H9 (cell line): ENCODE measurements around the gene GAS2L2. TPM values are rescaled to one million over a fixed set of nuclear protein-coding genes. Genes with fewer than 3 reads are reported as not detected.

Experiments used
- DNase-seq: peaks from one replicate; pipeline ENCODE4 v3.0.0-alpha.2; 2017
- H2AFZ ChIP-seq: one replicate; pipeline ENCODE4 v1.6.1; 2013; ENCODE audit warnings: mild to moderate bottlenecking, low read length, control low read depth, moderate library complexity
- H2AK5ac ChIP-seq: 2 replicates; pipeline ENCODE4 v1.6.1; 2013; ENCODE audit warnings: low read length, control low read depth, mixed read lengths; ENCODE audit not compliant: insufficient read length
- H2BK120ac ChIP-seq: one replicate; pipeline ENCODE4 v1.6.1; 2013; ENCODE audit warnings: low read depth, mild to moderate bottlenecking, low read length, control low read depth, inconsistent platforms; ENCODE audit not compliant: poor library complexity, severe bottlenecking
- H2BK12ac ChIP-seq: 2 replicates; pipeline ENCODE4 v1.6.1; 2013; ENCODE audit warnings: low read length, control low read depth, mixed read lengths, low read depth; ENCODE audit not compliant: insufficient read length
- H2BK15ac ChIP-seq: 2 replicates; pipeline ENCODE4 v1.6.1; 2013; ENCODE audit warnings: low read depth, low read length, control low read depth
- H2BK20ac ChIP-seq: one replicate; pipeline ENCODE4 v1.6.1; 2013; ENCODE audit warnings: low read depth, mild to moderate bottlenecking, low read length, control low read depth, inconsistent platforms; ENCODE audit not compliant: poor library complexity, severe bottlenecking
- H2BK5ac ChIP-seq: 2 replicates; pipeline ENCODE4 v1.6.1; 2013; ENCODE audit warnings: low read length, control low read depth, mixed read lengths; ENCODE audit not compliant: insufficient read length
- H3K14ac ChIP-seq: 2 replicates; pipeline ENCODE4 v1.6.1; 2013; ENCODE audit warnings: low read length, control low read depth; ENCODE audit not compliant: insufficient read depth
- H3K18ac ChIP-seq: 2 replicates; pipeline ENCODE4 v1.6.1; 2013; ENCODE audit warnings: low read depth, mild to moderate bottlenecking, mixed read lengths, low read length, control low read depth; ENCODE audit not compliant: insufficient read length
- H3K23ac ChIP-seq: 2 replicates; pipeline ENCODE4 v1.6.1; 2013; ENCODE audit warnings: low read length, control low read depth, mixed read lengths, low read depth; ENCODE audit not compliant: insufficient read length
- H3K23me2 ChIP-seq: 2 replicates; pipeline ENCODE4 v1.6.1; 2013; ENCODE audit warnings: low read depth, mild to moderate bottlenecking, mixed read lengths, low read length, control low read depth; ENCODE audit not compliant: insufficient read length, poor library complexity, severe bottlenecking
- H3K27ac ChIP-seq: 2 replicates; pipeline ENCODE4 v1.5.1; 2013; ENCODE audit warnings: low read length, control low read depth, mixed read lengths, low read depth; ENCODE audit not compliant: insufficient read length
- H3K27me3 ChIP-seq: 2 replicates; pipeline ENCODE4 v1.6.1; 2013; ENCODE audit warnings: low read length, control low read depth, inconsistent platforms; ENCODE audit not compliant: insufficient read depth
- H3K4ac ChIP-seq: 2 replicates; pipeline ENCODE4 v1.6.1; 2013; ENCODE audit warnings: low read depth, mild to moderate bottlenecking, control low read depth, inconsistent platforms, low read length, moderate library complexity
- H3K4me1 ChIP-seq: 2 replicates; pipeline ENCODE4 v1.6.1; 2013; ENCODE audit warnings: low read length, control low read depth, inconsistent platforms; ENCODE audit not compliant: insufficient read depth
- H3K4me2 ChIP-seq: 2 replicates; pipeline ENCODE4 v1.6.1; 2013; ENCODE audit warnings: low read length, control low read depth, mixed read lengths; ENCODE audit not compliant: insufficient read length, insufficient read depth
- H3K56ac ChIP-seq: 2 replicates; pipeline ENCODE4 v1.6.1; 2013; ENCODE audit warnings: low read depth, mild to moderate bottlenecking, mixed read lengths, low read length, control low read depth; ENCODE audit not compliant: insufficient read length
- H3K79me1 ChIP-seq: 2 replicates; pipeline ENCODE4 v1.6.1; 2013; ENCODE audit warnings: low read depth, mild to moderate bottlenecking, moderate library complexity, low read length, control low read depth, inconsistent platforms; ENCODE audit not compliant: insufficient read depth, poor library complexity, severe bottlenecking
- H3K79me2 ChIP-seq: 2 replicates; pipeline ENCODE4 v1.6.1; 2013; ENCODE audit warnings: low read length, control low read depth, inconsistent platforms; ENCODE audit not compliant: insufficient read depth
- H3K9ac ChIP-seq: 2 replicates; pipeline ENCODE4 v1.6.1; 2013; ENCODE audit warnings: low read length, control low read depth, mixed read lengths; ENCODE audit not compliant: insufficient read length; ENCODE audit errors: extremely low read depth
- H3K9me3 ChIP-seq: one replicate; pipeline ENCODE4 v1.6.1; 2013; ENCODE audit warnings: low read depth, low read length, inconsistent platforms; ENCODE audit not compliant: control insufficient read depth
- H3T11ph ChIP-seq: one replicate; pipeline ENCODE4 v1.6.1; 2013; ENCODE audit warnings: mild to moderate bottlenecking, low read length, control low read depth, inconsistent platforms
- H4K20me1 ChIP-seq: one replicate; pipeline ENCODE4 v1.6.1; 2013; ENCODE audit not compliant: control insufficient read depth, insufficient read length, insufficient read depth
- H4K5ac ChIP-seq: 2 replicates; pipeline ENCODE4 v1.6.1; 2013; ENCODE audit warnings: low read depth, mild to moderate bottlenecking, mixed read lengths, low read length, control low read depth; ENCODE audit not compliant: insufficient read length
- H4K8ac ChIP-seq: replicated peaks from 2 replicates; pipeline ENCODE4 v1.6.1; 2013; ENCODE audit warnings: low read length, control low read depth, mixed read lengths, low read depth; ENCODE audit not compliant: insufficient read length
- H4K91ac ChIP-seq: 2 replicates; pipeline ENCODE4 v1.6.1; 2013; ENCODE audit warnings: low read depth, mild to moderate bottlenecking, moderate library complexity, mixed read lengths, low read length, control low read depth; ENCODE audit not compliant: insufficient read length
- H3K27ac Mint-ChIP-seq, 3 experiments: 2 replicates in 2 of 3; 3 replicates in 1 of 3; pipeline ENCODE4 v1.8.0; 2020 to 2021; ENCODE audit warnings: mixed read lengths in 3 of 3, mild to moderate bottlenecking in 1 of 3, moderate library complexity in 1 of 3
- H3K27me3 Mint-ChIP-seq: 2 replicates; pipeline ENCODE4 v1.8.0; 2021; ENCODE audit warnings: low read depth, mild to moderate bottlenecking, moderate library complexity, mixed read lengths
- H3K36me3 Mint-ChIP-seq, 3 experiments: 2 replicates in 2 of 3; 3 replicates in 1 of 3; pipeline ENCODE4 v1.8.0; 2020 to 2021; ENCODE audit warnings: low read depth in 3 of 3, mixed read lengths in 3 of 3; ENCODE audit not compliant: insufficient read depth in 1 of 3
- H3K4me1 Mint-ChIP-seq, 2 experiments: 2 replicates each; pipeline ENCODE4 v1.8.0; 2020; ENCODE audit warnings: mixed read lengths in 2 of 2
- H3K4me3 Mint-ChIP-seq, 2 experiments: 2 replicates in 1 of 2; 3 replicates in 1 of 2; pipeline ENCODE4 v1.8.0; 2020 to 2021; ENCODE audit warnings: mild to moderate bottlenecking in 2 of 2, mixed read lengths in 2 of 2, moderate library complexity in 1 of 2
- H3K9me3 Mint-ChIP-seq, 2 experiments: 2 replicates in 1 of 2; 3 replicates in 1 of 2; pipeline ENCODE4 v1.8.0; 2020; ENCODE audit warnings: mild to moderate bottlenecking in 2 of 2, mixed read lengths in 2 of 2, moderate library complexity in 1 of 2
- CTCF ChIP-seq: fragments of 200-600 bp; sonication (generic); conservative IDR thresholded peaks from 3 replicates; pipeline ENCODE4 v1.8.0; 2021; ENCODE audit warnings: antibody characterized with exemption, mild to moderate bottlenecking
- WGBS: extraction: QIAGEN DNeasy Blood & Tissue Kit; methylation state at CpG from one replicate; pipeline ENCODE4 v1.1.7; 2013; ENCODE audit warnings: missing lambda C conversion rate, low lambda C conversion rate, mixed read lengths; ENCODE audit not compliant: insufficient read length; ENCODE audit errors: extremely low coverage; 5-methylcytosine and 5-hydroxymethylcytosine counted together
- total RNA-seq: library from RNA; stranded (reverse); gene quantifications from 2 replicates; pipeline ENCODE4 v1.2.1, GENCODE V29; 2021

The GAS2L2 gene
- total RNA-seq, 1 experiment from 2014 or later: not detected

GRCh38 chr17:35714988-35715387 lies 38.1 kb downstream of the GAS2L2 start:
- Histone ChIP-seq H3K79me2 (0 out of 2 replicates have a peak, but pooled peaks cover 2% of the 10 kb centered on the region), H3K79me1 (no peaks in the 10 kb centered on the region), H4K20me1 (no peaks in the 10 kb centered on the region), H2BK5ac (no peak overlapping the region), H2BK20ac (no peak overlapping the region), H3K14ac (no peak overlapping the region), H3K9ac (no peak overlapping the region), H3T11ph (no peak overlapping the region), H2BK12ac (no peak overlapping the region), H3K4me2 (no peak overlapping the region), H4K5ac (no peak overlapping the region), H3K56ac (no peak overlapping the region), H3K27ac (no peak overlapping the region), H3K4ac (no peak overlapping the region), H2AFZ (no peak overlapping the region), H3K18ac (no peak overlapping the region), H2AK5ac (no peak overlapping the region), H4K8ac (no peak overlapping the region), H2BK120ac (no peak overlapping the region), H3K9me3 (no peaks in the 10 kb centered on the region), H3K4me1 (no peaks in the 10 kb centered on the region), H3K27me3 (no peaks in the 10 kb centered on the region), H3K23me2 (no peaks in the 10 kb centered on the region), H2BK15ac (no peak overlapping the region), H4K91ac (no peak overlapping the region), H3K23ac (no peak overlapping the region)
- no peaks in the 10 kb centered on the region for H3K4me1 Mint-ChIP-seq
- 100% methylated on average over 2 of the region's 2 CpGs for WGBS
- no peaks in the 10 kb centered on the region for H3K27me3 Mint-ChIP-seq
- peaks cover 10 to 40% (median 33%) of the 10 kb centered on the region in 3 experiments; a peak in 6 of 7 replicates for H3K36me3 Mint-ChIP-seq
- no peak for TF ChIP-seq CTCF
- H3K4me3 Mint-ChIP-seq: no peak overlapping the region
- H3K27ac Mint-ChIP-seq: no peak overlapping the region
- no peaks in the 10 kb centered on the region for H3K9me3 Mint-ChIP-seq
- no peak for DNase-seq
